KBM-7 (cell line): Measurements from ENCODE around the gene USP37.
A peak's percentile ranks its signal among the peaks of the same experiment; 100 is the strongest.

Experiments
- DNase-seq: peaks from one replicate; pipeline ENCODE4 v3.0.0-alpha.2; 2015
- in situ Hi-C: fragments of 300-500 bp; cut with MboI; formaldehyde crosslinking; loops from 2 replicates; pipeline ENCODE4 v1.14.3; 2020; ENCODE audit warnings: low sequenced_read_pairs, low pct_unique_long_range_greater_than_20kb, mixed read lengths

Gene USP37

GRCh38 chr2:218568190-218569037, at the start of gene USP37, which contains the start of gene CNOT9:
Gene USP37, minus strand, starts transcription at chr2:218568351. Its CDS starts 9,698 bp downstream, at chr2:218558653.
Gene CNOT9, plus strand, starts transcription at chr2:218568839. Its CDS starts 116 bp downstream, at chr2:218568955.
- in situ Hi-C loops, result no loop called here
- peak; percentile 98 for DNase-seq

GRCh38 chr2:218615868-218616315, 47.7 kb upstream of the USP37 start:
- in situ Hi-C loops, result no loop called here
- DNase-seq, result no peak

GRCh38 chr2:218607436-218608115, 39.4 kb upstream of the USP37 start, which contains the start of gene PLCD4:
Gene PLCD4, plus strand, starts transcription at chr2:218607899. Its CDS starts 7,841 bp downstream, at chr2:218615740.
- in situ Hi-C loops, result no loop called here
- DNase-seq, result no peak

GRCh38 chr2:218605432-218605831, 37.3 kb upstream of the USP37 start:
- DNase-seq, result no peak
- in situ Hi-C loops, result no loop called here

GRCh38 chr2:218585541-218585940, 17.4 kb upstream of the USP37 start:
- DNase-seq, result no peak
- in situ Hi-C loops, result no loop called here

- in situ Hi-C loops, result no loop called here
- DNase-seq, result no peak
These were observed 16.1 kb upstream of the USP37 start for GRCh38 chr2:218583983-218584850.

- in situ Hi-C loops, result no loop called here
- no peak for DNase-seq
These were observed 13.9 kb upstream of the USP37 start for GRCh38 chr2:218582076-218582475.

- no peak for DNase-seq
- in situ Hi-C loops, result no loop called here
These were observed 10.2 kb upstream of the USP37 start for GRCh38 chr2:218578272-218578877.

GRCh38 chr2:218577482-218578220, 9.5 kb upstream of the USP37 start:
- in situ Hi-C loops, result no loop called here
- DNase-seq, result no peak

GRCh38 chr2:218576854-218577253, 8.7 kb upstream of the USP37 start:
- in situ Hi-C loops, result no loop called here
- no peak for DNase-seq

- DNase-seq, result no peak
- in situ Hi-C loops, result no loop called here
These were observed 2.7 kb upstream of the USP37 start for GRCh38 chr2:218570850-218571249.

GRCh38 chr2:218569661-218570500, 1.7 kb upstream of the USP37 start:
- in situ Hi-C loops, result no loop called here
- no peak for DNase-seq

- no peak for DNase-seq
- in situ Hi-C loops, result no loop called here
These were observed 884 bp upstream of the USP37 start for GRCh38 chr2:218569038-218569431.

GRCh38 chr2:218567797-218568189, 358 bp downstream of the USP37 start:
- DNase-seq, result no peak
- in situ Hi-C loops, result no loop called here

GRCh38 chr2:218566296-218566695, 1.9 kb downstream of the USP37 start:
- peak; percentile 43 for DNase-seq
- in situ Hi-C loops, result no loop called here

- DNase-seq, result no peak
- in situ Hi-C loops, result no loop called here
These were observed 4.1 kb downstream of the USP37 start for GRCh38 chr2:218564056-218564455.

- in situ Hi-C loops, result no loop called here
- DNase-seq, result no peak
These were observed 9.2 kb downstream of the USP37 start for GRCh38 chr2:218558986-218559385.
